ENCODE data around the gene PWWP2B.

The PWWP2B gene

GRCh38 chr10:132458586-132459300 lies 61.7 kb downstream of the PWWP2B start:
- peak; percentile 92 for TF ChIP-seq CTCF (IDR thresholded peaks at IDR 0.05)
- no peak overlapping the region for H3K4me3 Mint-ChIP-seq
- peaks cover 30% of the 10 kb centered on the region for H3K27me3 Mint-ChIP-seq (ENCODE audit: low read depth, poor library complexity)
- H3K27ac Mint-ChIP-seq, result no peak overlapping the region
- no peaks in the 10 kb centered on the region for H3K9me3 Mint-ChIP-seq
- peak; percentile 86 for DNase-seq
- no peaks in the 10 kb centered on the region for H3K36me3 Mint-ChIP-seq (ENCODE audit: low read depth)
- H3K4me1 Mint-ChIP-seq, result peaks cover 4% of the 10 kb centered on the region

GRCh38 chr10:132459301-132460003 lies 62.5 kb downstream of the PWWP2B start:
- no peak overlapping the region for H3K27ac Mint-ChIP-seq
- peaks cover 4% of the 10 kb centered on the region for H3K4me1 Mint-ChIP-seq
- peaks cover 24% of the 10 kb centered on the region for H3K27me3 Mint-ChIP-seq (ENCODE audit: low read depth, poor library complexity)
- H3K36me3 Mint-ChIP-seq (ENCODE audit: low read depth), result no peaks in the 10 kb centered on the region
- no peaks in the 10 kb centered on the region for H3K9me3 Mint-ChIP-seq
- TF ChIP-seq CTCF (IDR thresholded peaks at IDR 0.05), result no peak
- H3K4me3 Mint-ChIP-seq, result no peak overlapping the region
- DNase-seq, result peak; percentile 2

- Mint-ChIP-seq H3K27ac (no peak overlapping the region), H3K4me3 (no peak overlapping the region), H3K9me3 (no peaks in the 10 kb centered on the region), H3K36me3 (ENCODE audit: low read depth) (no peaks in the 10 kb centered on the region), H3K4me1 (peaks cover 4% of the 10 kb centered on the region), H3K27me3 (ENCODE audit: low read depth, poor library complexity) (peaks cover 23% of the 10 kb centered on the region)
- DNase-seq, result peak; percentile 1
- TF ChIP-seq CTCF (IDR thresholded peaks at IDR 0.05), result no peak
These were observed 63.1 kb downstream of the PWWP2B start for GRCh38 chr10:132460071-132460470.

GRCh38 chr10:132460691-132461090 lies 63.7 kb downstream of the PWWP2B start:
- peaks cover 4% of the 10 kb centered on the region for H3K4me1 Mint-ChIP-seq
- no peaks in the 10 kb centered on the region for H3K9me3 Mint-ChIP-seq
- no peak overlapping the region for H3K4me3 Mint-ChIP-seq
- H3K27me3 Mint-ChIP-seq (ENCODE audit: low read depth, poor library complexity), result peaks cover 19% of the 10 kb centered on the region
- H3K27ac Mint-ChIP-seq, result no peak overlapping the region
- no peaks in the 10 kb centered on the region for H3K36me3 Mint-ChIP-seq (ENCODE audit: low read depth)
- TF ChIP-seq CTCF (IDR thresholded peaks at IDR 0.05), result no peak
- DNase-seq, result peak; percentile 2

- Mint-ChIP-seq H3K36me3 (ENCODE audit: low read depth) (no peaks in the 10 kb centered on the region), H3K9me3 (no peaks in the 10 kb centered on the region), H3K4me1 (peaks cover 4% of the 10 kb centered on the region), H3K27ac (no peak overlapping the region), H3K4me3 (no peak overlapping the region), H3K27me3 (ENCODE audit: low read depth, poor library complexity) (peaks cover 15% of the 10 kb centered on the region)
- no peak for TF ChIP-seq CTCF (IDR thresholded peaks at IDR 0.05)
- peak; percentile 2 for DNase-seq
These were observed 64.2 kb downstream of the PWWP2B start for GRCh38 chr10:132461103-132461682.

All from nephron progenitor cell (in vitro differentiated cells).